ENCODE measurements around the gene GSTM4. TPM values are rescaled to one million over a fixed set of nuclear protein-coding genes. Genes with fewer than 3 reads are reported as not detected.
"Not testable (repeated sequence)": the region's sequence is repeated elsewhere in the genome, so short reads cannot be mapped to it uniquely, and the experiment has no call there.

The GSTM4 gene
- total RNA-seq, 4 donors from 2014 or later: 14.7 to 29.8 (median 20.8) TPM

DNA sequence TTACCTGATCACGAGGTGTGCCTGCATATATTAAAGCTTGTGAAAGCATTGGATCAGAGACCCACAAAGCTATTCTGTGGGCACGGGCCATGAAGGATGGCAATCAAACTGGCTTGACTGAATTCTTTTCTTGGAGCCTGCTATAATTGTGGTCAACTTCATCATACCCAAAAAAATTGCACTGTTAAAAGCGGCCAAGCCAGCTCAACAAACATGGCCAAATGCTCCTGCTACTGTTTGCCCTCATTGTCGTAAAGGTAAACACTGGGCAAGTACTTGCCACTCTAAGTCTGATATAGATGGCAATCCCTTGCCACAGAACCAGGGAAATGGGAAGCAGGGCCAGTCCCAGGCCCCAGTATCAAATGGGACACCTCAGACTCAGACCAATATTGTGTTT is 49.5 kb downstream of the GSTM4 start:
- TF ChIP-seq, protein P1, sequence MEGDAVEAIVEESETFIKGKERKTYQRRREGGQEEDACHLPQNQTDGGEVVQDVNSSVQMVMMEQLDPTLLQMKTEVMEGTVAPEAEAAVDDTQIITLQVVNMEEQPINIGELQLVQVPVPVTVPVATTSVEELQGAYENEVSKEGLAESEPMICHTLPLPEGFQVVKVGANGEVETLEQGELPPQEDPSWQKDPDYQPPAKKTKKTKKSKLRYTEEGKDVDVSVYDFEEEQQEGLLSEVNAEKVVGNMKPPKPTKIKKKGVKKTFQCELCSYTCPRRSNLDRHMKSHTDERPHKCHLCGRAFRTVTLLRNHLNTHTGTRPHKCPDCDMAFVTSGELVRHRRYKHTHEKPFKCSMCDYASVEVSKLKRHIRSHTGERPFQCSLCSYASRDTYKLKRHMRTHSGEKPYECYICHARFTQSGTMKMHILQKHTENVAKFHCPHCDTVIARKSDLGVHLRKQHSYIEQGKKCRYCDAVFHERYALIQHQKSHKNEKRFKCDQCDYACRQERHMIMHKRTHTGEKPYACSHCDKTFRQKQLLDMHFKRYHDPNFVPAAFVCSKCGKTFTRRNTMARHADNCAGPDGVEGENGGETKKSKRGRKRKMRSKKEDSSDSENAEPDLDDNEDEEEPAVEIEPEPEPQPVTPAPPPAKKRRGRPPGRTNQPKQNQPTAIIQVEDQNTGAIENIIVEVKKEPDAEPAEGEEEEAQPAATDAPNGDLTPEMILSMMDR (IDR thresholded peaks at IDR 0.05): no peak
- DNase-seq (ENCODE audit: low spot score) (no peak), ATAC-seq (ENCODE audit: low FRiP score) (no peak)

DNA sequence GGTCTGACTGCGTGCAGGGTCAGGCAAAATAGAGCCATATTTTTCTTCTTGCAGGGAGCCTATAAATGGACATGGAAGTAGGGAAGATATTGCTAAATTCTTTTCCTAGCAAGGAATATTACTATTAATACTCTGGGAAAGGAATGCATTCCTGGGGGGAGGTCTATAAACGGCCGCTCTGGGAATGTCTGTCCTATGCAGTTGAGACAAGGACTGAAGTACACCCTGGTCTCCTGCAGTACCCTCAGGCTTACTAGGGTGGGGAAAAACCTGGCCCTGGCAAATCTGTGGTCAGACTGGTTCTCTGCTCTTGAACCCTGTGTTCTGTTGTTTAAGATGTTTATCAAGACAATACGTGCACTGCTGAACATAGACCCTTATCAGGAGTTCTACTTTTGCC is 53.0 kb downstream of the GSTM4 start:
- DNase-seq (ENCODE audit: low spot score); ATAC-seq (ENCODE audit: low FRiP score): not testable (repeated sequence)

- not testable (repeated sequence) for DNase-seq (ENCODE audit: low spot score); ATAC-seq (ENCODE audit: low FRiP score)
Observed at GRCh38 chr1:109709822-109710221, 53.9 kb downstream of the GSTM4 start.

Other genes starting within 250 kb of the GSTM4 start
- 10 to 100 TPM; 21.0 to 36.9 (median 29.7) TPM for gene PSMA5, start 229.7 kb upstream of the GSTM4 start, total RNA-seq
- 1 to 10 TPM; 1.7 to 3.7 (median 2.2) TPM for gene SYPL2, start 189.6 kb upstream of the GSTM4 start, total RNA-seq
- 1 to 10 TPM; 3.5 to 5.3 (median 4.7) TPM for gene ATXN7L2, start 172.2 kb upstream of the GSTM4 start, total RNA-seq
- gene CYB561D1, start 162.0 kb upstream of the GSTM4 start, total RNA-seq: 10 to 100 TPM in 1 of 4 donors, 1 to 10 TPM in 3; 6.1 to 12.0 (median 8.4) TPM
- gene AMIGO1, start 146.4 kb upstream of the GSTM4 start, total RNA-seq: 10 to 100 TPM in 1 of 4 donors, 1 to 10 TPM in 3; 2.4 to 10.6 (median 5.9) TPM
- gene GPR61, start 116.2 kb upstream of the GSTM4 start, total RNA-seq: not detected
- 1 to 10 TPM; 7.4 to 9.8 (median 8.3) TPM for gene GNAI3, start 107.5 kb upstream of the GSTM4 start, total RNA-seq
- not detected for gene GNAT2, start 36.5 kb upstream of the GSTM4 start, total RNA-seq
- 10 to 100 TPM; 33.8 to 88.1 (median 68.6) TPM for gene AMPD2, start 36.3 kb upstream of the GSTM4 start, total RNA-seq
- 10 to 100 TPM; 35.3 to 74.7 (median 52.2) TPM for gene GSTM2, start 12.0 kb downstream of the GSTM4 start, total RNA-seq
- gene GSTM1, start 31.7 kb downstream of the GSTM4 start, total RNA-seq: 10 to 100 TPM in 1 of 4 donors, not detected in 3; 19.3 TPM
- gene GSTM5, start 56.2 kb downstream of the GSTM4 start, total RNA-seq: 1 to 10 TPM; 4.2 to 6.6 (median 4.9) TPM
- 100 to 1,000 TPM in 1 of 4 donors, 10 to 100 TPM in 3; 34.4 to 223 (median 62.8) TPM for gene GSTM3, start 84.9 kb downstream of the GSTM4 start, total RNA-seq
- not detected for gene EPS8L3, start 107.8 kb downstream of the GSTM4 start, total RNA-seq

Measured in omental fat pad (tissue), 4 donors.